ENCODE data around the gene ZDBF2. TPM values are rescaled to one million over a fixed set of nuclear protein-coding genes. Genes with fewer than 3 reads are reported as not detected.
"Not testable (repeated sequence)": the region's sequence is repeated elsewhere in the genome, so short reads cannot be mapped to it uniquely, and the experiment has no call there.

Gene ZDBF2
- 10 to 100 TPM; 12.7 to 15.0 (median 14.0) TPM for total RNA-seq
- 1 to 10 TPM in 2 of 3 donors, under 1 TPM in 1; 0.23 to 1.4 (median 1.2) TPM for polyA plus RNA-seq

GRCh38 chr2:206274434-206275311, at the start of gene ZDBF2:
Gene ZDBF2 (plus strand): TSS chr2:206274663. CDS start chr2:206281850, 7,187 bp downstream.
- TF ChIP-seq POLR2AphosphoS5 (IDR thresholded peaks at IDR 0.05), result peak in 2 of 4 donors; percentile 4 to 44
- TF ChIP-seq CTCF (IDR thresholded peaks at IDR 0.05), result no peak
- intact Hi-C loops (cut with DNase I), result no loop called here
- Histone ChIP-seq H3K27ac (peak within 1 kb of the TSS; percentile 70 to 80 (median 79)), H3K27me3 (peaks cover 13 to 89% (median 37%) of the 10 kb centered on the region in 3 donors), H3K36me3 (no peaks in the 10 kb centered on the region), H3K4me1 (peaks cover 0 to 27% (median 14%) of the 10 kb centered on the region in 4 donors), H3K9me3 (no peaks in the 10 kb centered on the region), H3K4me3 (peak within 1 kb of the TSS; percentile 57 to 76 (median 70))
- peak; percentile 69 for DNase-seq
- 1% methylated on average over 104 of the region's 104 CpGs for WGBS, 2 donors

DNA sequence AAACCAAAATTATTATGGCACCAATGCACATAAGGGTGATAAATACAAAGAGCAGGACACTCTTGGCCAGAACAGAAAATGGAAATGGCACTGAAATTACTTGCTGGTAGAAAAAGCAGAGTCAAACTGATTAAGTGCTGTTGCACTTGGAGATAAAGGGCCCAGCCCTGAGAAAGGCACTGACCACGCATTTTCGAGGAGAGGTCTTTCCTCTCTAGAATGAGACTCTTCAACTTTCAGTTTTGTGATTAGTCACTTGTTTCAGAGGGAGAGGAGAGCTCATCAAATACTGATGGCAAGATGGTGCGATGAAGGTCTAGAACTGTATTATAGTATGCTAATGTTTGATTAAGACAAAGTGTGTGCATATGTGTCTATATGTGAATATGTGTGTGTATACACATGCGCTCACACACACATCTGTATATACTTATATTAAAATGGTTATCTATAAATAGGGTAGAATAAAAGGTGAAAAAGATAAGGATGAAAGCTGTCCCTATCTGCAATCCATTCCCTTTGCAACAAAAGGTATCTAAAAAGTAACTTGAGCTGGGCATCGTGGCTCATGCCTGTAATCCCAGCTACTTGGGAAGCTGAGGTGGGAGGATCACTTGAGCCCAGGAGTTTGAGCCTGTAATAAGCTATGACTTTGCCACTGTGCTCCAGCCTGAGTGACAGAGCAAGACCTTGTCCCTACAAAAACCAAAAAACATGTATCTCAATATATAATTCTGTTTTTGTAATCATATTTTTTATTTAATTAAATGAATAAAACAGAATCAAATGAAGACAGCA, 48.8 kb upstream of the ZDBF2 start:
- H3K4me3 ChIP-seq, result no peak overlapping the region
- TF ChIP-seq CTCF (IDR thresholded peaks at IDR 0.05) (no peak), POLR2A (IDR thresholded peaks at IDR 0.05) (no peak), EP300 (IDR thresholded peaks at IDR 0.05) (no peak), POLR2AphosphoS5 (IDR thresholded peaks at IDR 0.05) (no peak)
- DNase-seq, result no peak
- intact Hi-C loops (cut with DNase I), result no loop called here
- no peak overlapping the region for H3K27ac ChIP-seq
- H3K36me3 ChIP-seq, result no peaks in the 10 kb centered on the region
- 58 to 79% methylated on average over 5 of the region's 5 CpGs for WGBS, 2 donors
- H3K27me3 ChIP-seq, result no peaks in the 10 kb centered on the region
- no peaks in the 10 kb centered on the region for H3K9me3 ChIP-seq
- no peaks in the 10 kb centered on the region for H3K4me1 ChIP-seq

GRCh38 chr2:206228636-206229035, 45.8 kb upstream of the ZDBF2 start:
- H3K9me3 ChIP-seq; H3K27ac ChIP-seq; H3K36me3 ChIP-seq; H3K4me1 ChIP-seq; intact Hi-C loops (cut with DNase I); H3K27me3 ChIP-seq; H3K4me3 ChIP-seq; DNase-seq: not testable (repeated sequence)
- WGBS, 2 donors, result 80 to 87% methylated on average over 9 of the region's 9 CpGs

DNA sequence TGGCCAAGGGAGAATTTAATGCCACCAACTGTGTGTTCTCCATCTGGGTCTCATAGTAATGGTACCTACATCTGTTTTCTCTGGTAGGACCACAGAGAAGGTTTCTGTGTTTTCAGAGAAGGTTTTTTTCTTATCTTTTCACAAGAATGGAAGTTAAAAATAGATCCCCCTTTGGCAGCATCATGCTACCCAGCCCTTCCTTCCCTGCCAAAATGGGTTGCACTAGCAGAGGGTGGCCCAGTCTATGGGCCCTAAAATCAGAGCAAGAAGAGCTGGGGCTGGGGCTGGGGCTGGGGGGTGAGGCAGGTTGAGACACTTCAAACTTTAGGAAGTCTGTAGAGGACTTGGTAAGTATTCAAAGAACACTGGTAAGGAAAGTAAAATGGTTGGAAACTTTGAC, 44.8 kb upstream of the ZDBF2 start:
- Histone ChIP-seq H3K9me3 (no peaks in the 10 kb centered on the region), H3K4me1 (no peaks in the 10 kb centered on the region), H3K36me3 (no peaks in the 10 kb centered on the region), H3K27ac (no peak overlapping the region), H3K4me3 (no peak overlapping the region), H3K27me3 (no peaks in the 10 kb centered on the region)
- intact Hi-C loops (cut with DNase I), result no loop called here
- no peak for TF ChIP-seq EP300 (IDR thresholded peaks at IDR 0.05)
- no peak for TF ChIP-seq POLR2AphosphoS5 (IDR thresholded peaks at IDR 0.05)
- no peak for TF ChIP-seq CTCF (IDR thresholded peaks at IDR 0.05)
- TF ChIP-seq POLR2A (IDR thresholded peaks at IDR 0.05), result no peak
- no peak for DNase-seq

DNA sequence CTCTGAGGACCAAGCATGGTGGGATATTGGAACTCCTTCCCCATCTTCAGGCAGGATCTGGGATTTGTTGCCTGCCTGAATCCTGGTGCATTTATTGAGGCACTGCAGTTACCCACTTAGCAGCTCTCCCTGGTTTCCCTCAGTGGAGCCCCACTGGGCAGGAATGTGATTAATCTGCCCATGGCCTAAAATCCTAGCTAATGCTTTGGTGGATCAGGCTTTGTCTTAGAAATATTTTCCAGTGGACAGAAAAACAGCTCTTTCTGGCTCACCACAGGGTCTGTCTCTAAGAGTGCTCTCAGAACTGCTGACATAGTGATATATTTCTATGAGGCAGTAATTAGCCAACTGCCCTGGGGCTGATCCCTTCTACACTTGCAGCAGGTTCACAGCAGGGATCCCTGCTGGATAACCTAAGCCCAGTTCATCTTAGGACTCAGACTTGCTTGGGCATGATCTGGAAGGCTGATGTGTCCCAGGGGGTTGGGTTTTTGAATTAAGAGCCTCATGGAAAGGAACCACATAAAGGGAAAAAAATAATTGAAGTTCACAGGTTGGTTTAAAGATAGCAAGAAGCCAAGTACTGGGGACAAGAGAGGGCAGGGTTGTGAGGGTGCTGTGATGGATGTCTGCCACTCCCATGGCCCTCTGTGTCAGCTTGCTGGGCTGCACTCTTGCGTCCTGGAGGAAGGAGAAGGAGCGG, 44.3 kb upstream of the ZDBF2 start:
- no peak for DNase-seq
- H3K4me1 ChIP-seq, result no peaks in the 10 kb centered on the region
- no peak overlapping the region for H3K4me3 ChIP-seq
- no peaks in the 10 kb centered on the region for H3K9me3 ChIP-seq
- no peaks in the 10 kb centered on the region for H3K27me3 ChIP-seq
- H3K27ac ChIP-seq, result no peak overlapping the region
- TF ChIP-seq POLR2AphosphoS5 (IDR thresholded peaks at IDR 0.05), result no peak
- no peak for TF ChIP-seq CTCF (IDR thresholded peaks at IDR 0.05)
- TF ChIP-seq POLR2A (IDR thresholded peaks at IDR 0.05), result no peak
- TF ChIP-seq EP300 (IDR thresholded peaks at IDR 0.05), result no peak
- 42 to 56% methylated on average over 2 of the region's 2 CpGs for WGBS, 2 donors
- intact Hi-C loops (cut with DNase I), result no loop called here
- no peaks in the 10 kb centered on the region for H3K36me3 ChIP-seq
